ENCODE results near the gene PHETA1.

DNA sequence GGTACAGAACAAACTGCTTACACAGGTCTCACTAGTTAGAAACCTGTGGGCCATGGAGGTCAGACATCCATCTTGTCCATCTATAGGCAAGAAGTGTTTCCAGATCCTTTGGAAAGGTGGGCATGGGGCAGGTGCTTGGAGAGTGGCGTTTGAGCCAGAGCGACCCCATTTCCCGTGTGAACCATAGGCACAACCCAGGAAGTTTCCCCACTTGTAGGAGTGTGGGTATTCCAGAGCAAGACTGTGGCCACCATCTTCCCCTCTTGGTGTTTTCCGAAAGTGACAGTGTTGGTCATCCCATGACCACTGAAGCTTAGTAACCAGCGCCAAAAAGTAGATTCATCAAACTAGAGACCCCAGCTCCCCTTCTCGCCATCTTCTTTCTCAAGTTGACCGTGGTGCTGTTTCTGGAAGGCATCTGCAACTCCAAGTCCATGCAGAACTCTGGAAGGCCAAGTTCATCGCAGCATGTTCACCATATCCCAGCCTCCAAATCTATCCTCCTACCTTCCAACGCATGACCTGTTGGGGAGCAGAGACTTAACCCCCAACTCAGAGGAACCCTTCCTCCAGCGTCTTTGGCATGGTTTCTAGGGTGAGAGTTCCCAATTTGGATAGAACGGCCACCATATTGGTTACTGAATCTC is 19.7 kb downstream of the PHETA1 start:
- TF ChIP-seq POLR2A (IDR thresholded peaks at IDR 0.05): no peak
- TF ChIP-seq, protein P1, sequence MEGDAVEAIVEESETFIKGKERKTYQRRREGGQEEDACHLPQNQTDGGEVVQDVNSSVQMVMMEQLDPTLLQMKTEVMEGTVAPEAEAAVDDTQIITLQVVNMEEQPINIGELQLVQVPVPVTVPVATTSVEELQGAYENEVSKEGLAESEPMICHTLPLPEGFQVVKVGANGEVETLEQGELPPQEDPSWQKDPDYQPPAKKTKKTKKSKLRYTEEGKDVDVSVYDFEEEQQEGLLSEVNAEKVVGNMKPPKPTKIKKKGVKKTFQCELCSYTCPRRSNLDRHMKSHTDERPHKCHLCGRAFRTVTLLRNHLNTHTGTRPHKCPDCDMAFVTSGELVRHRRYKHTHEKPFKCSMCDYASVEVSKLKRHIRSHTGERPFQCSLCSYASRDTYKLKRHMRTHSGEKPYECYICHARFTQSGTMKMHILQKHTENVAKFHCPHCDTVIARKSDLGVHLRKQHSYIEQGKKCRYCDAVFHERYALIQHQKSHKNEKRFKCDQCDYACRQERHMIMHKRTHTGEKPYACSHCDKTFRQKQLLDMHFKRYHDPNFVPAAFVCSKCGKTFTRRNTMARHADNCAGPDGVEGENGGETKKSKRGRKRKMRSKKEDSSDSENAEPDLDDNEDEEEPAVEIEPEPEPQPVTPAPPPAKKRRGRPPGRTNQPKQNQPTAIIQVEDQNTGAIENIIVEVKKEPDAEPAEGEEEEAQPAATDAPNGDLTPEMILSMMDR (IDR thresholded peaks at IDR 0.05 in 4 of 5, conservative IDR thresholded peaks at IDR 0.05 in 1 of 5): no peak

All from gastrocnemius medialis (tissue), 4 donors.